PFSK-1 (cell line): ENCODE measurements around the gene MARCHF3. TPM values are rescaled to one million over a fixed set of nuclear protein-coding genes. Genes with fewer than 3 reads are reported as not detected.

Experiments used
- FOXP2 ChIP-seq: optimal IDR thresholded peaks from 2 replicates; pipeline ENCODE3; 2011; ENCODE audit warnings: borderline replicate concordance, control low read depth, inconsistent platforms; ENCODE audit not compliant: insufficient read depth; ENCODE audit errors: extremely low read length, extremely low read depth
- POLR2AphosphoS5 ChIP-seq: IDR thresholded peaks from 2 replicates; pipeline ENCODE4 v1.6.1; 2012; ENCODE audit warnings: low read depth, mild to moderate bottlenecking, control low read depth, low read length, moderate library complexity
- REST ChIP-seq, 2 experiments: IDR thresholded peaks; 2 replicates each; pipeline versions ENCODE4 v1.6.1 to v1.8.0; 2011 to 2012; ENCODE audit warnings: low read depth in 2 of 2, low read length in 2 of 2, control low read depth in 1 of 2, inconsistent platforms in 1 of 2, mild to moderate bottlenecking in 1 of 2, moderate library complexity in 1 of 2; ENCODE audit not compliant: insufficient read depth in 1 of 2
- SIN3A ChIP-seq: IDR thresholded peaks from 2 replicates; pipeline ENCODE4 v1.6.1; 2012; ENCODE audit warnings: mild to moderate bottlenecking, low read length, moderate library complexity, borderline replicate concordance; ENCODE audit not compliant: insufficient read depth
- TAF1 ChIP-seq: IDR thresholded peaks from 2 replicates; pipeline ENCODE4 v1.6.1; 2012; ENCODE audit warnings: low read length, control low read depth, borderline replicate concordance; ENCODE audit not compliant: insufficient read depth
- polyA plus RNA-seq: library from polyadenylated mRNA; unstranded; fragments of >200 nt; gene quantifications from one replicate; pipeline ENCODE4 v1.2.1, GENCODE V29; 2012; ENCODE audit warnings: low read depth, missing spikeins; ENCODE audit not compliant: insufficient read length

The MARCHF3 gene
- polyA plus RNA-seq: 49.3 TPM

GRCh38 chr5:127030259-127031146 is at the start of gene MARCHF3:
TSS of gene MARCHF3 (minus strand) at chr5:127030558. CDS start at chr5:126918171, 112,387 bp downstream.
- no peak for TF ChIP-seq SIN3A
- TF ChIP-seq TAF1: peak; percentile 82; the same call in 1 of the 2 replicates
- peak; percentile 92 for TF ChIP-seq POLR2AphosphoS5
- TF ChIP-seq REST (IDR thresholded peaks at IDR 0.05; ENCODE audit: insufficient read depth in 1 of 2, low read depth in 2 of 2, low read length in 2 of 2): 0 out of 4 replicates have a peak, but pooled peaks have one; percentile 5 to 20
- TF ChIP-seq FOXP2: peak; percentile 22

GRCh38 chr5:127079994-127080491 is 49.7 kb upstream of the MARCHF3 start:
- TF ChIP-seq SIN3A (no peak), FOXP2 (no peak), REST (IDR thresholded peaks at IDR 0.05; ENCODE audit: insufficient read depth in 1 of 2, low read depth in 2 of 2, low read length in 2 of 2) (no peak), TAF1 (no peak), POLR2AphosphoS5 (no peak)

DNA sequence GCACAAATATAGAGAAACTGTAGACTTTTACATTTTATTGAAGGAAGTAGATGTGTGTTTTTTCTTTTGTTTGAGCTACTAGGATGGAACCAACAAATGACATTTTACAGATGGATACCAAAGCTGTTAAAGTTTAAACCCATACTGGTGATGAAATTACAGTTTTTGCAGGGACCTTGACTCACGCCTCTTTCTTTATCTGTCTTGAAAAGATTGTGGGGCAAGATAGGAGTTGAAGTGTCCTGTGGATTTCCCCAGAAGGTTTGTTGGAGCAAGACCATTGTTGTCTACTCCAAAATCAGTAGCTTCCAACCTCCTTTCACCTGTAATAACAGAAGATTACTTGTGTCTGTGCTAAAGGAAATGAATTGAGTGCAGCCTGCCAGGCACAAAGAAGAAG is 47.0 kb upstream of the MARCHF3 start:
- TF ChIP-seq SIN3A (peak; percentile 43; the same call in 1 of the 2 replicates), FOXP2 (no peak), REST (IDR thresholded peaks at IDR 0.05; ENCODE audit: insufficient read depth in 1 of 2, low read depth in 2 of 2, low read length in 2 of 2) (no peak)

DNA sequence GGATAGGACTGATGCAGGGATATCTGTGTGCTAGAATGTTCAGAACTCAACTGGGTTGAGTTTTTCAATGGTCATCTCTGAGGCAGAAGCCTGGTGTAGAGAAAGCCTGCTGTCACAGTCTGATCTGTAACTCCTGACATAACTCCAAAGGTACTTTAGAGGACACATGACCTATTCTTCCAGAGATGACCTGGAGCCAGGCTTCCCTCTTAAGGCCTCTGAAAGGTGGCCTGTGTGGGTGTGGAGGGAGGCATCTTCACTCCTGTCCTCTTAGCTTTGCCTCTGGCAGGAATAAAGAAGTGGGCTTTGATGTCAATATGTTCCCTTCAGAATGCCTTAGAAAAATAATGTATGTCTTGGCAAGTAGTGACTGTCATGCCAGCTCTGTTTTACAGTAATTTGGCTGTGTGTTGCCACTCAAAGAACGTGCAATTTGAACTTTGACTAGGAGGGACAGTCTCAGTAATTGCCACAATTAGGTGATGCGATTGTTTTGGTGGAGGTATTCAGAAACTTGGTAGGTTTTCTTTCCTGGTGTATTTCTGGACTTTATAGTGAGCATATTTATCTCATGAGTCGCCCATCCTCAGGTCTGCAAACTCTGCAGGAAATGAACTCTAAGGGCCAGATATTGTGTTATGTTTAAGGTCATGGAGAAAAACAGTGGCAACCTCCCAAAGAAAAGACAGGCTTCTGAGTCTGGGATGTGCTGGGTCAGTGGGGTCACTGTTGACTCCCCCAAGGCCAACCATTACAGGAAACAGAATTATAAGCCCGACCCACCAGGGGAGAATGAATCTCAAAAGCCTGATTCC is 46.2 kb upstream of the MARCHF3 start:
- TF ChIP-seq POLR2AphosphoS5 (no peak), TAF1 (no peak), FOXP2 (no peak), SIN3A (peak; percentile 60; the same call in 1 of the 2 replicates), REST (IDR thresholded peaks at IDR 0.05; ENCODE audit: insufficient read depth in 1 of 2, low read depth in 2 of 2, low read length in 2 of 2) (peak in 1 of 2 experiments; percentile 53; a peak in 1 of 4 replicates)
